A549 (cell line): ENCODE measurements around the gene MAD1L1.
"Not testable (repeated sequence)": the region's sequence is repeated elsewhere in the genome, so short reads cannot be mapped to it uniquely, and the experiment has no call there.

Source experiments
- USF2 ChIP-seq: fragments of 450-650 bp; IDR thresholded peaks from 2 replicates; pipeline ENCODE4 v1.6.1; 2014; ENCODE audit warnings: antibody characterized with exemption
- TF ChIP-seq, protein P1 (sequence below): fragments of >200 bp; sonication (Bioruptor Twin); formaldehyde crosslinking; IDR thresholded peaks from 3 replicates; pipeline ENCODE4 v1.5.1; 2016

DNA sequence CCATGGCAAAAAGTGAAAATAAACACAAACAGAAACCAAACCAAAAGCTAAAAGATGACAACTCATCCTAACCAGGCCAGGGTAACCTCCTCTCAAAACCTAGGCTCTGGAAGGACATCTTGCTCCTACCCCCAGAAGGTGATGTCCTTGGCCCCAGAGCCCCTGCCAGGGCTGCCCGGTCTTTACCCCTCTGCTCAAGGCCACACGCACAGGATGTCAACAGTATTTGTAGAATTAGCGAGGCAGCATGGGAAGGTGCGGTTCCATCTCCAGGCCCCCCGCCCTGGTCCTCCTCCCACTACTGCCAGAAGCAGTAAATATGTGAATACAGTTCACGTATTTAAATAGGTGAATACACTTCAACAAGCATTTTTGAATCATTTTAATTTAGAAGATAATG is 356.1 kb downstream of the MAD1L1 start:
- TF ChIP-seq, protein P1, sequence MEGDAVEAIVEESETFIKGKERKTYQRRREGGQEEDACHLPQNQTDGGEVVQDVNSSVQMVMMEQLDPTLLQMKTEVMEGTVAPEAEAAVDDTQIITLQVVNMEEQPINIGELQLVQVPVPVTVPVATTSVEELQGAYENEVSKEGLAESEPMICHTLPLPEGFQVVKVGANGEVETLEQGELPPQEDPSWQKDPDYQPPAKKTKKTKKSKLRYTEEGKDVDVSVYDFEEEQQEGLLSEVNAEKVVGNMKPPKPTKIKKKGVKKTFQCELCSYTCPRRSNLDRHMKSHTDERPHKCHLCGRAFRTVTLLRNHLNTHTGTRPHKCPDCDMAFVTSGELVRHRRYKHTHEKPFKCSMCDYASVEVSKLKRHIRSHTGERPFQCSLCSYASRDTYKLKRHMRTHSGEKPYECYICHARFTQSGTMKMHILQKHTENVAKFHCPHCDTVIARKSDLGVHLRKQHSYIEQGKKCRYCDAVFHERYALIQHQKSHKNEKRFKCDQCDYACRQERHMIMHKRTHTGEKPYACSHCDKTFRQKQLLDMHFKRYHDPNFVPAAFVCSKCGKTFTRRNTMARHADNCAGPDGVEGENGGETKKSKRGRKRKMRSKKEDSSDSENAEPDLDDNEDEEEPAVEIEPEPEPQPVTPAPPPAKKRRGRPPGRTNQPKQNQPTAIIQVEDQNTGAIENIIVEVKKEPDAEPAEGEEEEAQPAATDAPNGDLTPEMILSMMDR, result not testable (repeated sequence)
- TF ChIP-seq USF2, result not testable (repeated sequence)
